GM12891 (cell line): ENCODE data around the gene SULT2B1.

Experiments used
- POLR2A ChIP-seq: IDR thresholded peaks from 2 replicates; pipeline ENCODE4 v1.6.1; 2011; ENCODE audit warnings: low read depth, low read length, control low read depth
- POLR2AphosphoS5 ChIP-seq: IDR thresholded peaks from 2 replicates; pipeline ENCODE4 v1.6.1; 2011; ENCODE audit warnings: low read depth, low read length, control low read depth
- SPI1 ChIP-seq: IDR thresholded peaks from 2 replicates; pipeline ENCODE4 v1.6.1; 2011; ENCODE audit warnings: low read depth, low read length, control low read depth
- TAF1 ChIP-seq: IDR thresholded peaks from 2 replicates; pipeline ENCODE4 v1.6.1; 2011; ENCODE audit warnings: low read depth, low read length, control low read depth

- TF ChIP-seq POLR2AphosphoS5 (no peak), POLR2A (no peak), TAF1 (no peak), SPI1 (no peak)
These were observed 44.9 kb downstream of the SULT2B1 start for GRCh38 chr19:48596679-48597465.
